HFFc6 (cell line): ENCODE results near the gene C6orf141. TPM values are rescaled to one million over a fixed set of nuclear protein-coding genes. Genes with fewer than 3 reads are reported as not detected.

Source experiments
- DNase-seq: peaks from one replicate; pipeline ENCODE4 v3.0.0-alpha.2; 2018
- H3K27ac Mint-ChIP-seq: 2 replicates; pipeline ENCODE4 v1.8.0; 2020; ENCODE audit warnings: mild to moderate bottlenecking, mixed read lengths
- H3K27me3 Mint-ChIP-seq: 2 replicates; pipeline ENCODE4 v1.8.0; 2021; ENCODE audit warnings: mild to moderate bottlenecking, moderate library complexity, mixed read lengths; ENCODE audit not compliant: insufficient read depth
- H3K36me3 Mint-ChIP-seq: 2 replicates; pipeline ENCODE4 v1.8.0; 2021; ENCODE audit warnings: low read depth, mixed read lengths
- H3K4me1 Mint-ChIP-seq: 2 replicates; pipeline ENCODE4 v1.8.0; 2020; ENCODE audit warnings: low read depth, mixed read lengths
- H3K4me3 Mint-ChIP-seq: 2 replicates; pipeline ENCODE4 v1.8.0; 2020; ENCODE audit warnings: mild to moderate bottlenecking, moderate library complexity, mixed read lengths
- H3K9me3 Mint-ChIP-seq: 2 replicates; pipeline ENCODE4 v1.8.0; 2020; ENCODE audit warnings: mild to moderate bottlenecking, mixed read lengths
- long read RNA-seq: library from polyadenylated mRNA; unstranded; transcript quantifications from one replicate; pipeline ENCODE4 v2.0.0, GENCODE V29; 2019
- total RNA-seq, 6 experiments: library from RNA; stranded (reverse); fragmentation: NEBNext Ultra II Directional; extraction: Animal tissue kit (Norgen Biotek cat#: 25700); gene quantifications; 2 replicates in 1 of 6; 3 replicates in 5 of 6; pipeline ENCODE4 v1.2.3, GENCODE V29; 2021
- TF ChIP-seq, protein P1 (sequence below): fragments of 200-600 bp; sonication (generic); IDR thresholded peaks from 2 replicates; pipeline ENCODE4 v1.5.0; 2021; ENCODE audit warnings: antibody characterized with exemption, mild to moderate bottlenecking

Gene C6orf141
- total RNA-seq: not detected
- long read RNA-seq: 0 reads

GRCh38 chr6:49550492-49551077, at the start of gene C6orf141:
TSS of gene C6orf141 (plus strand) at chr6:49550668. CDS start at chr6:49550793, 125 bp downstream.
- TF ChIP-seq, protein P1, sequence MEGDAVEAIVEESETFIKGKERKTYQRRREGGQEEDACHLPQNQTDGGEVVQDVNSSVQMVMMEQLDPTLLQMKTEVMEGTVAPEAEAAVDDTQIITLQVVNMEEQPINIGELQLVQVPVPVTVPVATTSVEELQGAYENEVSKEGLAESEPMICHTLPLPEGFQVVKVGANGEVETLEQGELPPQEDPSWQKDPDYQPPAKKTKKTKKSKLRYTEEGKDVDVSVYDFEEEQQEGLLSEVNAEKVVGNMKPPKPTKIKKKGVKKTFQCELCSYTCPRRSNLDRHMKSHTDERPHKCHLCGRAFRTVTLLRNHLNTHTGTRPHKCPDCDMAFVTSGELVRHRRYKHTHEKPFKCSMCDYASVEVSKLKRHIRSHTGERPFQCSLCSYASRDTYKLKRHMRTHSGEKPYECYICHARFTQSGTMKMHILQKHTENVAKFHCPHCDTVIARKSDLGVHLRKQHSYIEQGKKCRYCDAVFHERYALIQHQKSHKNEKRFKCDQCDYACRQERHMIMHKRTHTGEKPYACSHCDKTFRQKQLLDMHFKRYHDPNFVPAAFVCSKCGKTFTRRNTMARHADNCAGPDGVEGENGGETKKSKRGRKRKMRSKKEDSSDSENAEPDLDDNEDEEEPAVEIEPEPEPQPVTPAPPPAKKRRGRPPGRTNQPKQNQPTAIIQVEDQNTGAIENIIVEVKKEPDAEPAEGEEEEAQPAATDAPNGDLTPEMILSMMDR: no peak
- Mint-ChIP-seq H3K36me3 (no peaks in the 10 kb centered on the region), H3K9me3 (no peaks in the 10 kb centered on the region), H3K27me3 (peaks cover 27% of the 10 kb centered on the region), H3K4me1 (peaks cover 26% of the 10 kb centered on the region), H3K4me3 (peak within 1 kb of the TSS; percentile 65), H3K27ac (no peak within 1 kb of the TSS)
- no peak for DNase-seq

DNA sequence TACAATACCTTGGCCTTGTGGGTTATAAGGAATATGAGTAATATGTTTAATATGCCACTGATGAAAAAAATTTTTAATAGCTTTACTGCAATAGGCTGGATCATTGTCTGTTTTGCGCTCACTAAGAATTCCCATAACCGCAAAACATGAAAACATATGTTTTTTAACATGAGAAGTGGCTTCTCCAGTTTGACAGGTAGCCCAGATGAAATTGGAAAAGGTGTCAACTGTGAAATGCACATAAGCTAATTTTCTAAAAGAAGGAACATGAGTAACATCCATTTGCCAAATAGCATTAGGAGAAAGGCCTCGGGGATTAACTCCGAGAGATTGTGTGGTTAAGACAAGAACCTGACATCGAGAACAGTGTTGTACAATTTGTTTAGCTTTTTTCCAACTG, 45.8 kb upstream of the C6orf141 start:
- no peaks in the 10 kb centered on the region for H3K36me3 Mint-ChIP-seq
- no peaks in the 10 kb centered on the region for H3K9me3 Mint-ChIP-seq
- DNase-seq: no peak
- no peak overlapping the region for H3K27ac Mint-ChIP-seq
- H3K4me3 Mint-ChIP-seq: no peak overlapping the region
- no peaks in the 10 kb centered on the region for H3K4me1 Mint-ChIP-seq
- TF ChIP-seq, protein P1: no peak
- H3K27me3 Mint-ChIP-seq: peaks cover 7% of the 10 kb centered on the region; the same call in 1 of the 2 replicates

- no peaks in the 10 kb centered on the region for H3K9me3 Mint-ChIP-seq
- DNase-seq: no peak
- no peaks in the 10 kb centered on the region for H3K36me3 Mint-ChIP-seq
- TF ChIP-seq, protein P1: no peak
- H3K27me3 Mint-ChIP-seq: peaks cover 7% of the 10 kb centered on the region; the same call in 1 of the 2 replicates
- no peaks in the 10 kb centered on the region for H3K4me1 Mint-ChIP-seq
- no peak overlapping the region for H3K4me3 Mint-ChIP-seq
- no peak overlapping the region for H3K27ac Mint-ChIP-seq
Observed at GRCh38 chr6:49506569-49507111, 43.8 kb upstream of the C6orf141 start.

- H3K4me1 Mint-ChIP-seq: peaks cover 8% of the 10 kb centered on the region; the same call in 1 of the 2 replicates
- no peaks in the 10 kb centered on the region for H3K36me3 Mint-ChIP-seq
- H3K27ac Mint-ChIP-seq: no peak overlapping the region
Observed at GRCh38 chr6:49509342-49509741, 41.1 kb upstream of the C6orf141 start.

DNA sequence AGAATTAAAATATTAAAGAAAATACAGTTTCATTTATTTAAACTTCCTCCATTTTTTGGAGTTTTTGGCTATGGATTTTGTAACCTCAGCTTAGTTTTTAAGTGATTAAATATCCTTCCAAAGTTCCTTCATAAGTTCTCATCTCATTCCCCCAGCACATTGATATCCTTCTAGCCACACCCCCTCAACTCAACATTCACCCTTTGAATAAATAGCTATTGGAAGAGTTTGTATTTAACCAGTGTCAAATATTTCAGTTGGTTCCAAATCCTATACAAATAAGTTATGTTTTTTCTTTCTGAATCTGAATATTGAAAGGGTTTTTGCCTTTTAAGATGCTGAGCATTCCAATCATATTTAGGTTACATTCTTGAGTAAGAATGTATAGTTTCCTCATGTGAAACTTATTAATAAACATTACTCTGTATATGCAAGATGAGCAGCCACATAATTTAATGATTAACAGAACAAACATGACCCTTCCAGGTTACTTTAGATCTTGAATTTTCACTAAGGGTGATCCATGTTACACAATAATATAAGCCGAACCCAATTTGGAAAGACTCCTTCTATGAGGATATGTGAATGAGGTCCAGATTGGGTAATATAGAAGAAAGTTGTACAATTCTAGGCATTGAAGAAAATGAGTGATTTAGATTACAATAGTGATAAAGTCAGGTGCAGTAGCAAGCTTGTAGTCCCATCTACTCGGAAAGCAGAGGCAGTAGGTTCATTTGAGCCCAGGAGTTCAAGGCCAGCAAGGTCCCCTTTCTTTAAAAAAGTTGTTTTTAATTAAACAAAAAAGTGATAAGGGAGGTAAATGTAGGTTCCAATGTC, 37.1 kb upstream of the C6orf141 start:
- Mint-ChIP-seq H3K4me1 (peaks cover 8% of the 10 kb centered on the region; the same call in 1 of the 2 replicates), H3K9me3 (no peaks in the 10 kb centered on the region)

More at GRCh38 chr6:49509342-49509741, 41.1 kb upstream of the C6orf141 start:
- H3K27me3 Mint-ChIP-seq: peaks cover 7% of the 10 kb centered on the region; the same call in 1 of the 2 replicates
- H3K4me3 Mint-ChIP-seq: no peak overlapping the region
- no peaks in the 10 kb centered on the region for H3K9me3 Mint-ChIP-seq
- DNase-seq: no peak
- TF ChIP-seq, protein P1: no peak

More for the DNA sequence above, 37.1 kb upstream of the C6orf141 start:
- H3K36me3 Mint-ChIP-seq: no peaks in the 10 kb centered on the region
- H3K4me3 Mint-ChIP-seq: no peak overlapping the region
- DNase-seq: no peak
- H3K27ac Mint-ChIP-seq: no peak overlapping the region
- peaks cover 4% of the 10 kb centered on the region for H3K27me3 Mint-ChIP-seq
- TF ChIP-seq, protein P1: no peak
